ENCODE data around the gene PUS10.

GRCh38 chr2:60961457-60961856, 56.6 kb downstream of the PUS10 start:
- TF ChIP-seq FOXM1 (IDR thresholded peaks at IDR 0.05; ENCODE audit: borderline replicate concordance): no peak
- no peak for TF ChIP-seq NFRKB (IDR thresholded peaks at IDR 0.05)
- TF ChIP-seq CTBP1 (IDR thresholded peaks at IDR 0.05; ENCODE audit: borderline replicate concordance): no peak
- no peak for TF ChIP-seq SP1 (IDR thresholded peaks at IDR 0.05)
- TF ChIP-seq TARDBP (IDR thresholded peaks at IDR 0.05): no peak
- TF ChIP-seq SUZ12 (IDR thresholded peaks at IDR 0.05): no peak

Data from HEK293T (cell line).